GM18526 (cell line): ENCODE measurements around the gene HKDC1.
A peak's percentile ranks its signal among the peaks of the same experiment; 100 is the strongest.

Source experiments
- POLR2A ChIP-seq: IDR thresholded peaks from 3 replicates; pipeline ENCODE4 v1.6.1; 2011; ENCODE audit not compliant: insufficient read length; ENCODE audit errors: extremely low read depth

HKDC1 gene, protein sequence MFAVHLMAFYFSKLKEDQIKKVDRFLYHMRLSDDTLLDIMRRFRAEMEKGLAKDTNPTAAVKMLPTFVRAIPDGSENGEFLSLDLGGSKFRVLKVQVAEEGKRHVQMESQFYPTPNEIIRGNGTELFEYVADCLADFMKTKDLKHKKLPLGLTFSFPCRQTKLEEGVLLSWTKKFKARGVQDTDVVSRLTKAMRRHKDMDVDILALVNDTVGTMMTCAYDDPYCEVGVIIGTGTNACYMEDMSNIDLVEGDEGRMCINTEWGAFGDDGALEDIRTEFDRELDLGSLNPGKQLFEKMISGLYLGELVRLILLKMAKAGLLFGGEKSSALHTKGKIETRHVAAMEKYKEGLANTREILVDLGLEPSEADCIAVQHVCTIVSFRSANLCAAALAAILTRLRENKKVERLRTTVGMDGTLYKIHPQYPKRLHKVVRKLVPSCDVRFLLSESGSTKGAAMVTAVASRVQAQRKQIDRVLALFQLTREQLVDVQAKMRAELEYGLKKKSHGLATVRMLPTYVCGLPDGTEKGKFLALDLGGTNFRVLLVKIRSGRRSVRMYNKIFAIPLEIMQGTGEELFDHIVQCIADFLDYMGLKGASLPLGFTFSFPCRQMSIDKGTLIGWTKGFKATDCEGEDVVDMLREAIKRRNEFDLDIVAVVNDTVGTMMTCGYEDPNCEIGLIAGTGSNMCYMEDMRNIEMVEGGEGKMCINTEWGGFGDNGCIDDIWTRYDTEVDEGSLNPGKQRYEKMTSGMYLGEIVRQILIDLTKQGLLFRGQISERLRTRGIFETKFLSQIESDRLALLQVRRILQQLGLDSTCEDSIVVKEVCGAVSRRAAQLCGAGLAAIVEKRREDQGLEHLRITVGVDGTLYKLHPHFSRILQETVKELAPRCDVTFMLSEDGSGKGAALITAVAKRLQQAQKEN

DNA sequence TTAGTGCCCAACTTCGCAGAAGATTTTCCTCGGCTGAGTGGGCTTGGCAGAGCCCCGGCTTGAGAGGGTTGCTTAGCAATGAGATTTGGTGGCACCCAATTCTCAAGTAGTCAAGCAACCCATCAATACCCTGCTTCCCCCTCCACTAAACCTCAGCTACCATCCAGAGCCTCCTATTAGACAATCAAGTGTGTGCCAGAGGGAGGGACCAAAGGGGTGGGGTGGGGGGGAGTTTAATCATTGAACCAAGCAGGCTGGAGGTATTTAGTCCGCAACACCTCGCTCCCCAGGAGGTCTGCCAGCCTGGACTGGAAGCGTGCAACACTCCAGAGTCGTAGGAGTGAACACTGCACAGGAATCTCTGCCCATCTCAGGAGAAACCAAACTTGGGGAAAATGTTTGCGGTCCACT lies at the start of gene HKDC1:
Gene HKDC1, plus strand, starts transcription at position 292 of the 411 bp plus-strand sequence. Its CDS starts 104 bp downstream, at position 396.
- TF ChIP-seq POLR2A, result no peak

DNA sequence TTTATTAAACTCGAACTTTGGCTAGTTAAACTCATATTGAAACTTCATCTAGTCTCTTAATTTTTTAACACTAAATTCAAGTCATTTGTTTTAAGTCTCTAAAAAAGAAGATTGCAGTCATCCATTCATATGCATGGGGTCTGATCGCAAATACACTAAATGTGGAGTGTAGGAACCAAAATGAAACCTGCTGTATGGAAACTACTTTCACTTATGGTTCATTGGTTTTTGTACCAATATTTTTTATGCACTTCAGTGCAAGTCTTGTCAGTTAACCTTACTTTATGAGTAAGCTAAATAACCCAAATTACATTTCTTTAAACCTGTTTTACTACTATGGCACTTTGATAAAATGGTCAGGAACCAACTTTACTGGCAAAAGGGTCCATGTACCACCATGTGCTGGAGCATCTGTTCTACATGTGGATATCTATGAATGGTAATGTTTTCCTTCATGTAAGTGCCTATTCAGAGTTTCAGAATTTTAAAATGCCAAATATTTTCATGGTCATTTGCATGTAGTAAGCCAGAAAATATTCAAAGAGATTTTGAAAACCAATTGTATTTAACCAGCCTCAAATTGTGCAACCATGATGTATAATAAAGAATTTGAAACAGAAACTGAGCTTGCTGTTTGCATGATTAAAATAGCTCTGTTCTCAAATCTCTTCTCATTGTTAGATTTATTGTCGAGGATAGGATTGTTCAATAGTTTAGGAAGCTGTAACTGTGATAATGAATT lies 47.7 kb upstream of the HKDC1 start:
- TF ChIP-seq POLR2A, result no peak

DNA sequence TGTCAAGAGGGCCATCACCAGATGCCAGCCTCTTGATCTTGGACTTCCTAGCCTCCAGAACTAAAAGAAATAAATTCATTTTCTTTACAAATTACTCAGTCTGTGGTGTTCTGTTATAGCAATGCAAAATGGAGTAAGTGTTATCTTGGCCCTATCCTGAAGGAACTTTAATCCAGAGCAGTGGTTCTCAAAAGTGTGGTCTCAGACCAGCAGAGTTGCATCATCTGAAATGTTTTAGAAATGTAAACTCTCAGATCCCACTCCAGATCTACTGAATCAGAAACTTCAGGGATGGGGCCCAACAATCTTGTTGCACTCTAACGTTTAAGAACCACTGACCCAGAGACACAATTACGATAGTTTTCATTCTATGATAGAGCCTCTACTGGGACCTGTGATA lies 43.3 kb upstream of the HKDC1 start:
- no peak for TF ChIP-seq POLR2A

- TF ChIP-seq POLR2A, result no peak
Observed at GRCh38 chr10:69179089-69179742, 40.9 kb upstream of the HKDC1 start.

DNA sequence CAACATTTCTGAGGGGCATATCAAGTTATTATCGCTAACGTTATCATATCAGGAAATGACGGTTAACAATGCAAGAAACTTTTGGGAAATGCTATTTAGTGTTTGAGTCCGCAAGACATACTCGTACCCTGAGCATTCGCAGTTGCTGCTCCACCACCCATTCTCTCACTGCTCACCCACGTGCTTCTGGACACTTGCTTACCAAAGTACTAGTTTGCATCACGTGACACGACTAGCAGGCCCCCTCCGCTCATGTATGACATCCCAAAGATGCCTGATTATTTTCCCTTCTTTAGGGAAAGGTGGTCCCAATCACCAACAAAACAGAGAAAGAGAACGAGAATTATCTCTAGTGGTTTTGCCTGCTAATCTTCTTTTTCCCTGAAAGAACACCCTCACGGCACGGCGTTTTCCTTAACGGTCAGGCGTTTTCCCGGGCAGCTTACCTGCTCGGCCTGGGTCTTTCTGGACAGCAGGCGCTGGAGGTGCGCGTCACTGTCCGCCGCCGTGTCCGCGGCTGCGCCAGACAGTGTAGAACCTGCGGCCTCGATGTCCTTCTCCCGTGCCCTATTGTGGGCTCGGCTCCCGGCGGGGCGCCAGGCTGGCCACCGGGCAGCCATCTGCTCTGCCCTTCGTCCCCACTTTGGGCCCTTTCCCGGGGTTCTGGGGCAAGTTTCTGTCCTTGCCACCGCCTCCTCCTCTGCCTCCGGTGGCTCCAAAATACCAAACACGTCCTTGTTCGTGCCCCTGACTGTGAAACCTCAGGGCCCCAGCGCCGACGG lies 40.2 kb upstream of the HKDC1 start, which contains the start of gene SUPV3L1:
Gene SUPV3L1, plus strand, starts transcription at position 492 of the 782 bp plus-strand sequence. Its CDS starts 58 bp downstream, at position 550.
- TF ChIP-seq POLR2A, result peak; percentile 65

DNA sequence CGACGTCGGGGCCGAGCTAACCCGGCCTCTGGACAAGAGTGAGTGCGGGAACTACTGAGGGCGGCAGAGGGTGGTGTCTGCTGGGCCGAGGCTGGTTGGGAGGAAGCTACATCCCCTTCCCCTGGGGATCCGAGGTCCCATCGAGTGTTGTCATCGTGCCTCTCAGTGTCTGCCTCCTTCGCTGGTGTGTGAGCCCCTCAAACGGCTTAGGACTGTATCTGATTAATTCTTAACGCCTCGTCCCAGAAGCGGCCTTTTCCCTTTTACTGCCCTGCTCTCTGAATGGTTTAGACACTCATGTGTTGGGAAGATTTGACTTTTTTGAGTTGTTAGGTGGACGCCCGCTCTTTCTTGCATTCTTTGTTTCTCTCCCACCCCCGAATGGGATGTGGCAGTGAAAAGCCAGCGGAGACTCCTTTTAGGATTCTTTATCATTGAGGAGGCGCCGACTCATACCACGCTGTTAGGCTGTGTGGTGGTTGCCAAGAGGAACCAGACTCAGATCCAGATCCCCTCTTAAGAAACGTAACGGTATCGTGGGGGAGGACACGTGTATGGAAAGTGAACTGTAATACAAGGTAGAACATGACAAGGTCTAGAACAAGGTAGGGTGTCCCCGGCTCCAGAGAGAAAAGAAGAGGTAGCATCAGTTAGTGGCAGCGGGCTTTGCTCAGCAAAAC lies 39.5 kb upstream of the HKDC1 start:
- TF ChIP-seq POLR2A, result no peak

GRCh38 chr10:69181433-69181832 lies 38.7 kb upstream of the HKDC1 start:
- no peak for TF ChIP-seq POLR2A

GRCh38 chr10:69182005-69182404 lies 38.1 kb upstream of the HKDC1 start:
- no peak for TF ChIP-seq POLR2A

GRCh38 chr10:69186524-69186923 lies 33.6 kb upstream of the HKDC1 start:
- no peak for TF ChIP-seq POLR2A

- TF ChIP-seq POLR2A, result no peak
Observed at GRCh38 chr10:69201045-69201444, 19.1 kb upstream of the HKDC1 start.

DNA sequence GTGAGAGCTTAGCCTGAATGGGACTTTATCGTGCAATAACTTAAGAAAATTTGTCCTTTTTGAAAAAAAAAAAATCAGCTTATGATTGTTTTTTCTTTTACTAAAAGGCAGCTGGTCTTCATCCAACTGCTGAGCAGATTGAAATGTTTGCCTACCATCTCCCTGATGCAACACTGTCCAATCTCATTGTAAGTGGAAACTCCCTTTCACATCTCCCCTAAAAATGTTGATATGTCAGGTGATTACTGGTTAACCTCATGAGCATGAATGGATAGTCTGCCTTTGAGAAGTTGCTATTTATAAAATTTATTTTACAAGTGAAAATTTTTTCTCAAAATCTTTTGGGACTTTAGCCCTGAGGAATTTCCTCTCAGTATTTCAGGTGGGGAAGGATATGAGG lies 17.8 kb upstream of the HKDC1 start:
- no peak for TF ChIP-seq POLR2A

DNA sequence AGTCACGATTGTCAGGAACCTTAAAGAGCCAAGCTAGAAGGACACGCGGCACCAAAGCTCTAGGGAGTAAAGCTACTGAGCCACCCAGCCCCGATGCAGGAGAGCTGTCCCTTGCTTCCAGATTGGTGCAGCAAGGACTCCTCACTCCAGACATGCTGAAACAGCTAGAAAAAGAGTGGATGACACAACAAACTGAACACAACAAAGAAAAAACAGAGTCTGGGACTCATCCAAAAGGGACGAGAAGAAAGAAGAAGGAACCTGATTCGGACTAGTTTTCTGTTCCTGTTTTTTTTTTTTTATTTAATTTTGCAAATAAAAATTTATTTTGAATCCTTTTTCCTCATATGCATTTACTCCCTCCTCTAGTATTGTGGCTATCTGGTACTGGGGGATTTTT lies 11.4 kb upstream of the HKDC1 start:
- TF ChIP-seq POLR2A, result no peak

GRCh38 chr10:69209787-69210484 lies 10.2 kb upstream of the HKDC1 start:
- TF ChIP-seq POLR2A, result no peak
